ENCODE data around the gene SETBP1. TPM values are rescaled to one million over a fixed set of nuclear protein-coding genes. Genes with fewer than 3 reads are reported as not detected.
A peak's percentile ranks its signal among the peaks of the same experiment; 100 is the strongest.

SETBP1 gene
- total RNA-seq, 2 donors from 2014 or later = 17.3 to 20.1 TPM

- WGBS, 2 experiments (ENCODE audit: insufficient coverage in 1 of 2, insufficient read length in 1 of 2) = 54 to 58% methylated on average over 8 to 9 of the region's 9 CpGs
- peak overlapping the region; percentile 62 for H3K4me3 ChIP-seq (ENCODE audit: low read length)
Measured at GRCh38 chr18:44696892-44697291, 16.2 kb downstream of the SETBP1 start.

GRCh38 chr18:44697315-44697714, 16.6 kb downstream of the SETBP1 start:
- peaks cover 50% of the 10 kb centered on the region for H3K4me1 Mint-ChIP-seq
- peaks cover 27% of the 10 kb centered on the region for H3K36me3 ChIP-seq (ENCODE audit: control insufficient read depth, insufficient read depth, low read length)
- WGBS, 2 experiments (ENCODE audit: insufficient coverage in 1 of 2, insufficient read length in 1 of 2) = 47% methylated on average over 2 of the region's 2 CpGs; no CpG with 5 or more reads in 1 of the 2 experiments
- H3K27me3 ChIP-seq (ENCODE audit: control insufficient read depth, insufficient read depth, low read length, poor library complexity, severe bottlenecking) = no peaks in the 10 kb centered on the region
- H3K4me3 Mint-ChIP-seq = peak overlapping the region; percentile 25
- H3K9me3 Mint-ChIP-seq = no peaks in the 10 kb centered on the region
- H3K9ac ChIP-seq (ENCODE audit: extremely low read depth, low read length, poor library complexity, severe bottlenecking) = peak overlapping the region; percentile 31
- no peak for TF ChIP-seq CTCF (conservative IDR thresholded peaks at IDR 0.05)
- H3K27ac Mint-ChIP-seq = peak overlapping the region; percentile 82
- no peaks in the 10 kb centered on the region for H3K9me3 ChIP-seq (ENCODE audit: control insufficient read depth, low read length)
- DNase-seq = no peak
- peaks cover 27% of the 10 kb centered on the region for H3K4me1 ChIP-seq (ENCODE audit: control insufficient read depth, insufficient read depth, low read length)
- no peaks in the 10 kb centered on the region for H3K27me3 Mint-ChIP-seq (ENCODE audit: insufficient read depth)
- no peak overlapping the region for H3K27ac ChIP-seq (ENCODE audit: low read depth, low read length)
- peaks cover 10% of the 10 kb centered on the region for H3K36me3 Mint-ChIP-seq (ENCODE audit: low read depth)
- H3K4me3 ChIP-seq (ENCODE audit: low read length) = peak overlapping the region; percentile 61

More at GRCh38 chr18:44696892-44697291, 16.2 kb downstream of the SETBP1 start:
- H3K9ac ChIP-seq (ENCODE audit: extremely low read depth, low read length, poor library complexity, severe bottlenecking) = peak overlapping the region; percentile 31
- TF ChIP-seq CTCF (conservative IDR thresholded peaks at IDR 0.05) = no peak
- Mint-ChIP-seq H3K27me3 (ENCODE audit: insufficient read depth) (no peaks in the 10 kb centered on the region), H3K4me1 (peaks cover 50% of the 10 kb centered on the region), H3K9me3 (no peaks in the 10 kb centered on the region), H3K27ac (peak overlapping the region; percentile 82), H3K36me3 (ENCODE audit: low read depth) (peaks cover 6% of the 10 kb centered on the region), H3K4me3 (peak overlapping the region; percentile 25)
- no peaks in the 10 kb centered on the region for H3K9me3 ChIP-seq (ENCODE audit: control insufficient read depth, low read length)
- peaks cover 24% of the 10 kb centered on the region for H3K36me3 ChIP-seq (ENCODE audit: control insufficient read depth, insufficient read depth, low read length)
- peak; percentile 64 for DNase-seq
- H3K27me3 ChIP-seq (ENCODE audit: control insufficient read depth, insufficient read depth, low read length, poor library complexity, severe bottlenecking) = no peaks in the 10 kb centered on the region
- no peak overlapping the region for H3K27ac ChIP-seq (ENCODE audit: low read depth, low read length)
- peaks cover 27% of the 10 kb centered on the region for H3K4me1 ChIP-seq (ENCODE audit: control insufficient read depth, insufficient read depth, low read length)

GRCh38 chr18:44698518-44698917, 17.8 kb downstream of the SETBP1 start:
- H3K27me3 ChIP-seq (ENCODE audit: control insufficient read depth, insufficient read depth, low read length, poor library complexity, severe bottlenecking) = no peaks in the 10 kb centered on the region
- TF ChIP-seq CTCF (conservative IDR thresholded peaks at IDR 0.05) = no peak
- Mint-ChIP-seq H3K4me1 (peaks cover 50% of the 10 kb centered on the region), H3K27me3 (ENCODE audit: insufficient read depth) (no peaks in the 10 kb centered on the region), H3K4me3 (no peak overlapping the region), H3K27ac (no peak overlapping the region), H3K36me3 (ENCODE audit: low read depth) (peaks cover 17% of the 10 kb centered on the region), H3K9me3 (no peaks in the 10 kb centered on the region)
- 90 to 100% methylated on average over 2 to 5 of the region's 5 CpGs for WGBS, 2 experiments (ENCODE audit: insufficient coverage in 1 of 2, insufficient read length in 1 of 2)
- H3K4me1 ChIP-seq (ENCODE audit: control insufficient read depth, insufficient read depth, low read length) = peaks cover 27% of the 10 kb centered on the region
- peak overlapping the region; percentile 44 for H3K4me3 ChIP-seq (ENCODE audit: low read length)
- H3K9me3 ChIP-seq (ENCODE audit: control insufficient read depth, low read length) = no peaks in the 10 kb centered on the region
- no peak overlapping the region for H3K27ac ChIP-seq (ENCODE audit: low read depth, low read length)
- no peak overlapping the region for H3K9ac ChIP-seq (ENCODE audit: extremely low read depth, low read length, poor library complexity, severe bottlenecking)
- H3K36me3 ChIP-seq (ENCODE audit: control insufficient read depth, insufficient read depth, low read length) = peaks cover 33% of the 10 kb centered on the region
- no peak for DNase-seq

All from endodermal cell (in vitro differentiated cells).